Colon (tissue), 2 donors: Measurements from ENCODE around the gene ANK2.
"Not testable (repeated sequence)": the region's sequence is repeated elsewhere in the genome, so short reads cannot be mapped to it uniquely, and the experiment has no call there.

Experiments used
- FAIRE-seq: peaks from 2 replicates; lab custom pipeline; 2012; peaks lifted over from hg19 to GRCh38; lab: Jason Lieb, UNC
- donor health status: control.
- donor health status: control.

ANK2 gene

DNA sequence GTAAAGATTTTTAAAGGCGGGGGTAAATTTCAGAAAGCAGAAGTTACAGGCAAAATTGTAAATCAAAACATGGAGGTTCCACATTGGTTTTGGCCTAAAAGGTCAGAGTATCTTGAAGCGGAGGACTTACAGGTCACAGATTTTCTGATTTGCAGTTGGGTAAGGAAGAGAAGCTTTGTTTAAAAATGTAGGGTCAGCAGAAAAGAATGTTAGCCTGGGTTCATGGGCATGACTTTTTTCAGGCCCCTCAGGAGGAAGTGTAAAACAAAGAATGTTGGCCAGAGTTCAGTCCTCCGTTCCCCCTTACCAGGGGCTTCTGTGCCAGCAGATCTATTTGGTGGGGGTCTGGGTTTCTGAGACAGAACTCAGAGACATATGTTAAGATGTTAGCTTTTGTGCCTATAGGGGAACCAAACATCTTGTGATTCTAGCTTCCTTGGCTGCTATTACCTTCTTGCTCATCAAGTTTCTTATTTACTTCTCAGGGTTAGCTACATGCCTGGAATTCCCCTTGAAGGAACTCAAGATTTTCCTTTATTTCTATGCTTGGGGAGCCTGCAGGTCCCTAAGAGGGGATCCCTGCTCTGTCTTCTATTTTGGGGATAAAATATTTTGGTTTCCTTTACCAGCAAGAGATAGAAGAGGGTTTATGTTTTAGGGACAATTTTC, 160.3 kb downstream of the ANK2 start:
- no peak for FAIRE-seq

DNA sequence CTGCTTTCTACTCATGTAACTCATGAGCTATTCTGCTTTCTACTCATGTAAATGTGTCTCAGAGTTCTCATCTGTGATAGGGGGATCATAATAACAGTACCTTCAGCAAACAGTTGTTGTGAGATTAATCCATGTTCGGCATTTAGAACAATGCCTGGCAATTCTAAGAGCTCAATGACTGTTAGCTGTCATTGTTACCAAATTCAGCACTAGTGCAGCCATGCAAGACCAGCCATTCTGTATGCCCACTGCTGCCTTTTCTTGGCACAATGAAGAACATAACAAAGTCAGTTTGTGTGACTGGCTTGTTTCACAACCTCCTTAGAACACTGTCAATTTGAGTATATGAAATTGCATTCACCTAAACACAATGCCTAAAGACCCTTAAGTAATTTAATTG, 163.2 kb downstream of the ANK2 start:
- no peak for FAIRE-seq

DNA sequence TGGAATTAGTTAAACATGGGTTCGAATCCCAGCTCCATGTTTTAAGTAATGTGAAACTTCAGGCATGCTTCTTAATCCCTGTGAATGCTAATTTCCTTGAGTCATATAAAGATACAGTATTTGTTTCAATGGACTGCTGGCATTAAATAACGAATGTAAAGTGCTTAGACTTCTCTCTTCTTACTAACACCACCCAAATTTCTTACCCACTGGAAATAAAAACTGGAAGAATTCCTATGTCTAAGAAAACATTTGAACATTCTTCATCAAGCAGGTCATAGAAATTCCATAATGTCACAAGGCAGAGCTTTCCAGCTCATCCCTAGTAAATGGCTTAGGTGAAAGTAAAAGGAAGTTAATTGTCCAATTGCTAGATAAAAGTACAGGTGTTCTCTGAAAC, 172.5 kb downstream of the ANK2 start:
- FAIRE-seq: no peak

DNA sequence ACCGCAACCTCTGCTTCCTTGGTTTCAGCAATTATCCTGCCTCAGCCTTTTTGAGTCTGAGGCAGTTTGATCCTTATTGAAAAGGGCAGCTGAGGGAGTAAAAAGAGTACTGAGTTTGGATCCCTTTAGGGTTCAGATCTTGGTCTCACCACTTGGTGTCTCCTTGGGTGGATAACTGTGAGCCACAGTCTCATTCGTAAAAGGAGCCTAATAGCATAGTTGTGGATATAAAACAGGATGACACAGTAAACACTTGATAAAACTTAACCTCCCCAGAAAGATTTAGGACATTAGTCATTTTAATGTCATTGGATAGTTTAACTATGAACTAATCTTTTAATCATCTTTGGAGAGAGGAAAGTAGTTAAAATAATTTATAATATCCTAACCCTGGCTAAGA, 173.0 kb downstream of the ANK2 start:
- FAIRE-seq: no peak

DNA sequence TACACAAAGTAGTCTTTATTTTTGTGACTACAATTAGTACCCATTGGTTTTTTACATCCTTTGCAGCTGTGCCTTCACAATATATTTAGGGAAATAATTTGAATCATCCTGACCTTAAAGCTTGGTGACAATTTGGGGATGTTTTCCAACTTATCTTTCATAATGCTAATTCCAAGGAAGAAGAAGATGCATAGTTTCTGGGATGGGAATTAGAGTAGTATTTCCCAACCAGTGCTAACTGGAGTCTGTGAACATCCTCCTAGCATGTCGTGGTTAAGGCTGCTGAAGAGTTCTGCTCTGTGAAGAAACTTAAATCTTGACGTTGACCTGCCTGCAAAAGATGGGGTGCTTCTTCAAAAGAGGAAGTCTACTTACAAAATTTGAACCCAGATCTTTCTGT, 173.5 kb downstream of the ANK2 start:
- no peak for FAIRE-seq

DNA sequence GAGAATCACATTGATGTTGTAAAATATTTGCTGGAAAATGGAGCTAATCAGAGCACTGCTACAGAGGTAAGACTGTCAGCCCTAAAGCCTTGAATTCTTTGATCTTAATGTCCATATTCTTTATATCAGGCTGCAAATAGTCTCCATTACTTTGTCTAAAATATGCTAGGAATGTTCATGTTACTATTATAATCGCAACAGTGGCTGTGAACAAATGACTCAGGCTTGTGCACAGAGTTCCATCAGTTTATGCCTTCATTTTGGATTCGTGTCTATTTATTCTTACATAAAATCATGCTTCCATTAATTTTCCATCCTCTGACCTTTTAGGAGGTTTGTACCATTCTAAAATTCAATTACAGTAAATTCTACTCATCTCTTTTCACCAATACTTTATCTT, 182.7 kb downstream of the ANK2 start:
- FAIRE-seq: no peak

DNA sequence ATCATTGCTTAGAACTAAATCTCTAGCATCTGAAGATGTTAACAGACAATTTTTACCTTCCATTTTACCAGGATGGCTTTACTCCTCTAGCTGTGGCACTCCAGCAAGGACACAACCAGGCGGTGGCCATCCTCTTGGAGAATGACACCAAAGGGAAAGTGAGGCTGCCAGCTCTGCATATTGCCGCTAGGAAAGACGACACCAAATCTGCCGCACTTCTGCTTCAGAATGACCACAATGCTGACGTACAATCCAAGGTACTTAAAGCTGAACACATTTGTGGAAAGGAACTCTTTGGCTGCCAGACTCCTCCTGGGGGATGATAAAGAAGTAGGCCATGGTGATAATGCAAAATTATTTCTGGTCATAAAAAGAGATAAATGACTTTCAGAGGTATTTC, 187.5 kb downstream of the ANK2 start:
- FAIRE-seq: no peak

DNA sequence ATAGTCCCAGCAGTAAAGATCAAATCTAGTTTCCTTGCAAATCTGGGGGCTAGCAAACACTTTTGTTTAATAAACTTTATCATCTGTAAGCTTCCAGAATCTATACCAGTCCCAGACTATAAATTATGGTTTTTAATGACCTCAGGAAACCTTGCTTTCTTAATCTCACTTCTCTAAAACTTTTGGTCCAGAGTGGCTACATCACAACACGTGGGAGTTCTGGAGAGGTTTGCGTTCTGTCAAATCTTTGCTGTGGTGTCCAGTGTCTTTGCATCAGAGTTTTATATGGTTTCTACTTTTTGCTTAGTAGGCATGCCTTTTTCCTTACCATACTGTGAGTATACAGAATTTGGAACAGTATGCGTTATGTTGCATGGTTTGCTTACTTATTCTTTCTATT, 193.9 kb downstream of the ANK2 start:
- FAIRE-seq: no peak

DNA sequence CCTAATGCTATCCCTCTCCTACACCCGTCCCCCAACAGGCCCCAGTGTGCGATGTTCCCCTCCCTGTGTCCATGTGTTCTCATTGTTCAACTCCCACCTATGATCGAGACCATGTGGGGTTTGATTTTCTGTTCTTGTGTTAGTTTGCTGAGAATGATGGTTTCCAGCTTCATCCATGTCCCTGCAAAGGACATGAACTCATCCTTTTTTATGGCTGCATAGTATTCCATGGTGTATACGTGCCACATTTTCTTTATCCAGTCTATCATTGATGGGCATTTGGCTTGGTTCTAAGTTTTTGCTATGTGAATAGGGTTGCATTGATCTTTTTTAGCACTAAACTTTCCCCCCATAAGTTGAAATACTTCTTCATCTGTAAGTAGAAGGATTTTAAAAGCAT, 195.3 kb downstream of the ANK2 start:
- not testable (repeated sequence) for FAIRE-seq

DNA sequence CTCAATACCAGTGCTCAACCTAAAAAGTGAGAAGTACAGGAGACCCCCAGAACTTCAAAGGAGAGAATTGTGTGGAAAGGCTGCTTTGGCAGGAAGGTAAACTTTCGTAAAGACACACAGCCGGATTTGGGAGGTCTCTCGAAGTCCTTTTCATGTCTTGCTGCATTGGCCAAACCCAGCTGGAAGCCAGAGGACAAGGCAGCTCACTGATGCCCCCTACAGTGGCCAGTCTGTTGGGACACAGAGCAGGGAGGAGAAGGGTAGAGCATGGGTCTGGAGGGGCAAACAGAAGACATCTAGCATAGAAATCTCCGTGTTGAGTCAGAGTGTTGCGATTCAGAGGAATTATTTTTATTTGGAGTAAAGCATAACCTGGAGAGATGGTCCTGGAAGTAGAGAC, 198.9 kb downstream of the ANK2 start:
- no peak for FAIRE-seq

DNA sequence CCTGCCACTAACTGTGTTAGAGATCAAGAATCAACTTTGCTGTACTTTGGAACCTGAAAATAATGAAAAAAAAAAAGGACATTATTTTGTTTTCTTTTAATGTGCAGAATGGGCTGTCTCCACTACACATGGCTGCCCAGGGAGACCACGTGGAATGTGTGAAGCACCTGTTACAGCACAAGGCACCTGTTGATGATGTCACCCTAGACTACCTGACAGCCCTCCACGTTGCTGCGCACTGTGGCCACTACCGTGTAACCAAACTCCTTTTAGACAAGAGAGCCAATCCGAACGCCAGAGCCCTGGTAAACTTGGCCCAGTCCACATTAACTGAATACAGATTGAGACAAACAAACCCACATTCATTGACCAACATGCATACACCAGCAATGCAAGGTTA, 206.2 kb downstream of the ANK2 start:
- FAIRE-seq: no peak

DNA sequence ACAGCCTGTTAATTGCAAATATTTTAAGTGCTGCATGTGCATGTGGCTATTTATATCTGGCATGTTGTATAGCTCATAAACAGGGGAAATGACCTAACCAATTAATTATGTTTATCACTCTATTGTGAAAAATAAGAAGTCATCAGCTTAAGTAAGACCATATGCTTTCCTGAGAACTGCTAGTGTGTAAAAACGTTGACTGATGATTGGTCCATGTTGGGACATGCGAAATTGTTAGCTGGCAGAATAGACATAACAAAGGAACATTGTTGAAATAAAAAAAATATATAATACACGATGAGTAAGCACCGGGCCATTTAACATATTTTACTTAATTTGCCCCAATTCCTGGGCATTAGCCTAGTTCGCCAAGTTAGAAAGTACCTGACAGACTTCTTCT, 207.5 kb downstream of the ANK2 start:
- no peak for FAIRE-seq

DNA sequence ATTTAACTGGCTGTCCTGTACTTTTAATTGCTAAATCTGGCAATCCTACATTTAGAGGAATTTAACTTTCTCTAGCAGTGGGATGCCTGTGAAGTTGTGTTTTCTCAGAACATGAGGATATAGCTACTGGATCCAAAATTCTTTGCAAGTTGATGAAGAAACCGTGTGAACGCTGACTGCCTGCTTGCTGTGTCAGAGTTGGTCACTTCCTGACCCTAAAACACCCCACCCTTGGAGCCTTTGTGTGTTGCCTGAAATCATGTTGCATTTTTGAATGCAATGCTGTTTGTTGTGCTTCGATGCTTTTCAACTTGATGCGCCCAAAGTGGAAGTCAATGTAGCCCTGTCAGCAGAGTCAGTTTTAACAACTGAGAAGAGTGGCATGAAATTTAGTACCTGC, 211.2 kb downstream of the ANK2 start:
- no peak for FAIRE-seq

DNA sequence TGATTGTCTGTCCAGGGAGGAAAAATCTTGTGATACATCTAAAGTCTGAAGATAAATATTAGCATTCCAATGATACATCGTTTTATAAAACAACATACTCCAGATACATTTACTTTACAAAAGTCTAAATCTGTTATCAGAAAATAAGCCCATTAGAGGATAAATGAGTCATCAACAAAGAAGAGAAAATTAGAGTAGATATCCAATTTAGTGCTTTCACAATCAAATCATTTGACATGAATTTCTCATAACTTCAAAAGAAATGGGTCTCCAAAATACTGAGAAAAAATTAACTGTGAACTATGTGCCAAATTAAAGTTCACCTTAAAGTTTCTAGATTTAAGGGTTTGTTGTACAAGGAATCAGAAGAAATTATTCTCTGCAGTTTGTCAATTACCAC, 213.8 kb downstream of the ANK2 start:
- no peak for FAIRE-seq

DNA sequence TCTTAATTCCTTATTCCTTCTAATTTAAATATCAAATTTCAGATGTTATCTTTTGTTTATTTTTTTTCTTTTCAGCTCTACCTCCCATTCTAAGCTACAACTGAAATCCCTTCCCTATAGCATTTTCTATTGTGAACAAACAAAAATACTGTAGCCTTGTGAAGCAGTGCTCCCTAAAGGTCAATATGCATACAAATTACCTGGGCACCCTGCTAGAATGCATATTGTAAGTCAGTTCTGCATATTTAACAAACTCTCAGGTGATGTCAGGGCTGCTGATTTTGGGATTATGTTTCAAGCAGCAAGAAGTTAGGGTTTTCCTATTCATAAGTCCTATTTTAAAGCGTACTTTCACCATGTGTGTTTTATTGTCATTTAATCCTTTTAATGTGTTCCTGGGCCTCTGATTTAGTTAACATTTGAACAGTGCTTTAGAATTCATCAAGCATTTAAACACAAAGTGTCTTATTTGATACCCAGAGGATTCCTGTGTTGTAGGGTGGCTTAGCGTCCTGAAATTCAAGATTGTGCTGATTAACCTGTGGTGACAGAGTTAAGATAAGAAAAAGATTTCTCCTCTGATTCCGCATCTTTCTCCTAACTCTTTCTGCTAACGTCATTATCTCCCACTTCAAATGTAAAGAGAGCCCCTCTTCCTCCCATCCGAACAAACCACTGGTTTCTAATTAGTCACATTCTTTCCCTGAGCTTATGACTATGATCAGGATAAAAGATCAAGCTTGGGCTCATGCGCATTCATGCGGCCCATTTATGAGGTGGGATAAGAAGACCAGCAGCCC, 221.3 kb downstream of the ANK2 start:
- no peak for FAIRE-seq

DNA sequence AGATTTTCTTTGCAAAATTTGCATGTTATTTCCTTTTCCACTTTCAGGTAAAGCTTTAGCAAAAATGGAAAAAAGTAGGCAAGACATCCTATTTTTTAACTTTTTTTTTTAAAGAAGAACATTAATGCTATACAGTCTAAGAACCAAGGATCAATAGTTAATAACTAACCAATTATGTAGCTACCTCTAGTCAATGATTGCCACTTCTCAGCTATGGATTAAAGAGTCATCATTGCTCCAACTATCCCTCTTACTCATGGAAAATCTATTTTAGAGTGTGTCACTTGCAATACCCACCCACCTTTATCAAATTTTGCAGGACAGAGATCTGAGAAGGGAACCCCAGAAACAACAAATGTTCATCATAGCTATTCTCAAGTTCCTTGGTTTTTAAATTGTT, 223.1 kb downstream of the ANK2 start:
- FAIRE-seq: no peak

DNA sequence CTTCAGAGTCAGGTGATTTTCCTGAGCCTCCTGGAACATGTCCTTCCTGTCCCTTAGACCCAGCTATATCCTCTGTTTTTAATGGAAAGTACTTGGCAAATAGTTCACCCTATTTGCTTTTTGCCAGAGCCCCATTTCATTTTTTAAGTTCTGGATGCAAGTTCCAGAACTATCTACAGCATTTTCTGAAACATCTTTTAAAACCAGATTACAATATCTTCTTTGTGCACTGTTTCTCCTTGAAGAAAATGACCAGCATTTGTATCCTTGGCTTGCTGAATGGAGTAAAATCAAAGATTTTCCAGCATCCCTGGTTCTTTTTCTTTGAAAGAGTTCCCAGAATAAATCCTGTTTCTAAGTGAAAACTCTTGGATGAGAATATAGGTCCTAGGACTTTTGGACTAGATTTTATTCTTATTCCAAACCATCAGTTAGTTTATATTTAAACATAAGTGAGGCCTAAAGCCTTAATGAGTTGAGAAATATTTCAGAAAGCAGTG, 224.3 kb downstream of the ANK2 start:
- no peak for FAIRE-seq

DNA sequence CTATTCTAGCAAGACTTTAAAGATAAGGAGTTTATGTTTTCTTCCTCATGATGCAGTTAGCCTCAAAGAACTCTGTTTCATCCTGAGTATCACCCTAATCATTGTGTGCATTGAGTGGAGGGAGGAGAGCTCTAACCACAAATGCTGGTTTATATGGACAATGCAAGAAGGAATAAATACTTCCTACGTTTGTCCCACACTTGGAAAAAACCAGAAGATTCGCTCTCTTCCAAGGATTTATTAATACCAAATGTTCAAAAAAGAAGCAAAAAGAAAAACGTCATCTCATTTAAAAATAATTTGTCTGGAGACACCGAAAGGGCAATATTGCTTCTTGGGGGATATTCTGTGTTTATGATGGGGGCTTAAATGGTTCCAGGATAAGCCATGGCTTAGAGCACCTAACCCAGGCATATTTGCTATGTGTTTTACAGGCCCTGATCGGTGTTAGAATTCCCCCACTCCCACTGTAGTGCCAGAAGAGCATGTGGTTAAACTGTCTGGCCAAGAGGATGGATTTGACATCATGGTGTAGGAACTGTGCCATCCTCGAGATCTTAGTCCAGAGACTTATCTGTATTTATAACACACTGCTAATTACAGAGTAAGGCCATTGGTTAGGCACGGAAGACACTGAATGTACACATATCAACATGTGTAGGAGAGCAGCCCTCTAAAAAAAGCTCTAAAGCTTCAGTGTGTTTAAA, 227.2 kb downstream of the ANK2 start:
- no peak for FAIRE-seq

DNA sequence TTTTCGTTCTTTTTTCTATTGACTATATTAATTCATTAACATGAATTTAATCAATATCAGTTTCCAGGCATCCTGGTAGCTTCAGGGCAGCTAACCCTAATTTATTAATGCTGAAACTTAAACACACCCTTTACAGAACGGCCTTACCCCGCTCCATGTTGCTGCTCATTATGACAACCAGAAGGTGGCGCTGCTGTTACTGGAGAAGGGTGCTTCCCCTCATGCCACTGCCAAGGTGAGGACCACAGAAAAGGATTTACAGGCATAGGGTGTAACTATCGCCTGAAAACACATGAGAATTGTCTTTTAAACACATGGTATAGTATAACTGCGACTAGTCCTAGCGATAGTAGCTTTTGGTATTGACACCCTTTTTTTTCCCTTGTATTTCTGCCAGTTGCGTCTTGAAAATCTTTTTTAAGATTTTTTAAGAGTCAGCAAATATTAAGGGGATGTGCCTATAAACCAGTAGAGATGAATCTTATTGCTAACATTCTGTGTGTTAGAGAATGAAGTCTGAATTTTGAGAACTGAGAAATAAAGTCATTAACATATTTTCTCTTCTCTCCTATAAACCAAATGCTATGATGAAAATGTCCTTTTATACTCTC, 229.0 kb downstream of the ANK2 start:
- no peak for FAIRE-seq

DNA sequence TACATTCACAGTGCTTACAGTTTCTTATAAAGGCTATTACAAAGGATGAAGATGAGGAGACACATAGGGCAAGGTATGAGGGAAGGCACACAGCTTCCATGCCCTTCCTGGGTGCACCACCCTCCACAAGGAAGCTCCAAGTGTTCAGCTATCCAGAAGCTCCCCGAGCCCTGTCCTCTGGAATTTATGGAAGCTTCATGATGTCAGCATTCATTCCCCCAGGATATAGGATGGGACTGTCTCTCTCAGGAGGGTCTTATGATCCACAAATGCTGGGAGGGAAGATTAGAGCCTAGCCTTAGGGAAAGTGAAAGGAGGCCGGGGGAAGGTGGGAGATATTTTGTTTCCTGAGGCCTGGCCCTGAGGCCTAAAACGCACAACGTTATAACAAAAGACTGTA, 236.0 kb downstream of the ANK2 start:
- no peak for FAIRE-seq

DNA sequence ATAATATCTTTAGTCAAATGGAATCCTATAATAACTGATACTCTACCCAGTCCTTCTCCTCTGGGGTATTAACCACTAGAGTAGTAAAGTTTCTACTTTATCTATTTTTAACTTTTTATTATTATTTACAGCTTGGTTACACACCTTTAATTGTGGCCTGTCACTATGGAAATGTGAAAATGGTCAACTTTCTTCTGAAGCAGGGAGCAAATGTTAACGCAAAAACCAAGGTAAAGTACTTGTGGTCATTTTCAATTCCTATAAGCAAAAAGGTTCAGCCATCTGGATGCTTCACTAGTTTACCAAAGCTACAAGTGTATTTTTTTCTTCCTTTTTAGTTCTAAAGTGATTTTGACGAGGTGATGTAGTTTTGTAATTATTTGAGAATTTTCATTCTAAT, 238.8 kb downstream of the ANK2 start:
- no peak for FAIRE-seq

DNA sequence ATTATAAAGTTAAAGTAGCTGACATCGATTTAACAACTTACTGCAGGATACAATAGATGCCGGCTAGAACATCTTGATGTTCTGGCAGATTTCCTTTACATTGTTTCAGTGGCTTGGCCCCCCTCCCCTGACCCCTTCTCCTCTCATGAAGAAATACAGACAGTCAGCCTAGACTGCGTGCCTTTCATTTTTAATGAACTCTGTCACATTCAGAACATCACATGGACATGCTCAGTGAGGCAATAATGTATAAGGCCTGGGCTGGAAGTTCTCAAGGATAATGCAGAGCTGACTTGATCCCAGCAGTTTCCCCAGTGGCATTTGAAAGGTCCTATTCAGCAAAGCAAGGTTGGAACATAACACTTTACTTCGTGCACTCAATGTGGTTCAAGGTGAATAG, 239.2 kb downstream of the ANK2 start:
- no peak for FAIRE-seq

DNA sequence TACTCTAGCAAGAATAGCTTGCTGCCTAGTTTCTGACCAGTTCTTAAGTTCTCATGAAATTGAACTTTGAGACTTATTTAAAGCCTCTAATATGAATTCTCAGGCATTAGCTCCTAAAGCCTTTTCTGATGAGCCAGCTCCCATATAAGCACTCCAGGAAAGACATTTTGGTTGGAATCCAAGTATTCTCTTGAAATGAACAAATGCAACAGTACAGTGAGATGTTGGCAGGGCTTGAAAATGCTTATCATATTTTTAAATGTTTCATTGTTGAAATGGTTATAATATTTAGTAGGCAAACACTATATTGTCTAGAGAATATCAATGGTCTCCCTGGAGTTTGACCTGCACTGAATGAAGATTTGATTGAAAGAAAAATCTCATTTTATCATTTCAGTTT, 240.3 kb downstream of the ANK2 start:
- peak; percentile 10 for FAIRE-seq
